Coronary artery (tissue), 2 donors: ENCODE measurements around the gene ITIH3.

Experiments used
- DNase-seq: peaks from one replicate; pipeline ENCODE4 v3.0.0-alpha.2; 2017; ENCODE audit warnings: low spot score
- H3K27ac ChIP-seq, 2 donors: fragments of 200-600 bp; sonication (generic); one replicate each; pipeline ENCODE4 v1.5.1; 2016 to 2019
- H3K4me3 ChIP-seq: fragments of 200-600 bp; sonication (generic); 2 replicates; pipeline ENCODE4 v1.5.1; 2016; ENCODE audit warnings: mild to moderate bottlenecking, moderate library complexity
- CTCF ChIP-seq: fragments of 200-600 bp; sonication (generic); IDR thresholded peaks from one replicate; pipeline ENCODE4 v1.5.1; 2019; ENCODE audit warnings: antibody characterized with exemption

Gene ITIH3

DNA sequence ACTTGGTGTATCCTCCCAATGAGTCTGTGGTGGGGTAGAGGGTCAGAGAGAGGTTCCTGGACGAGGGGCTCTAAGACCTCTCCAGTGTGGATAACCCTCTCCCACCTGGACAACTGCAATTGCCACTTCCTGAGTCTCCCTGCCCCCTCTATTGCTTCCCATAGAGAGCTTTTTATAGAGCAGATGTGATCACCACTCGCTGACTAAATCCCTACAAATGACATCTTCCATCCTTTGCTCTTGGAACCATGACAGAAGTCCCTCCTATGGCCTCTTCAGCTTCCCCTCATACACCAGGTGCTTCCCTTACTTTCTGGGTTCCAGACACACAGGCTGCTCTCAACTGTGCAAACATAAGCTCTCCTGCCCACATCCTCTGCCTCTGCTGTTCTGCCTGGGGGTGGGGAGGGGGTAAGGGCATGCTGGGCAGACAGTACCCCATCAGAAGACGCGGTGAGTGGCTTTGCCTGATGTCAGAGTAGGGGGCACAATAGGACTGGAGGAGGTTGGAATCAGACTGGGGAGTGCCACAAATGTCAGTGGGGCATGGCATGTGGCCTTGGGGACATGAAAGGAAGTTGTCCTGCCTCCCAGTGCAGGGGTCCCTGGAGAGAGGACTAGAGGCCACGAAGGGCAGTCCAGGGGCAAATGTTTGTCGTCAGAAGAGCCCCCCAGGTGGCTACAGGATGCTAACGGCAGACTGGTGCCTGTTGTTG is 15.2 kb downstream of the ITIH3 start:
- no peak for DNase-seq
- Histone ChIP-seq H3K27ac (no peak overlapping the region), H3K4me3 (no peak overlapping the region)
- no peak for TF ChIP-seq CTCF

DNA sequence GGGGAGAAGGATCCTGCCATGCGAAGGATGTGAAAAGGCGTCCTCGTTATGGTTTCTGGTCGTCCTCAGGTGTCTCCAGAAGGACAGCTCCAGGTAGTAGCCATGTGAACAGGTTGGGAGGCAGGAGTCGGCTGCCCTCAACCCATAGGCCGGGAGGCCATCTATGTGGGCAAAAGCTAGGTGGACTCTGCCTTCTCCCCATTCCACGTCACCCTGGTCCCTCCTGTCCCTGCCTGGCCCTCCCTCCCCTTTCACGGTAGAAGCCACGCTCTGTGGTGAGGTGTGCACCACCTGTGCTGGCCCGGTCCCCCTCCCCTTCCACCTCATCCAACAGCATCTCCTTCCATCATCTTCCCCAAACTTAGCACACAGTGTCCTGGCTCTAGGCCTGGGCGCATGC is 16.3 kb downstream of the ITIH3 start:
- Histone ChIP-seq H3K27ac (no peak overlapping the region), H3K4me3 (no peak overlapping the region)
- no peak for DNase-seq
- no peak for TF ChIP-seq CTCF

DNA sequence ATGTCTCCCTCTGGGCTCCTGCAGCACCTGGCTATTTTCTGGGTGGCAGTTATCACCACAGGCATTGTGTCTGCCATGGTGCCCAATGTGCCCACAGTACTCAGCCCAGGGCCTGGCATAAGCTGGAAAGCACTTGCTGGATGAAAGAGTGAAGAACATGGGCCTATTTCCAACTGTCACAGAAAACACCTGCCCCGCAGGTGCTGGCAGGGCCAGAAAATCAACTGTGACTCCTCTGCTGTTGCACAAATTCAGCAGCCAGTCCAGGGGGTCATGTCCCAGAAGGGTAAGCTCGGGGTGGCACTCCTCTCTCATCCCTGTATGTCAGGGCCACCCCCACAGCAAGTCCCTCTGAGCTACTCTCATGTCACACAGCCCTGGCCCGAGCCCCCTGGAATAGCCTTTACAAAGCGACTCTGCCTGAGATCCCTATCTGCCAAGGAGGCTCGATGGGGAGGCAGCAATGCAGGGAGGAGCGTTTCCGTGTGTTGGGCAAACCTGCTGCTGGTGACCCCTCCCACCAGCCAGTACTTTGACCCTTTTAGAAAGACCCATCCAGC is 16.9 kb downstream of the ITIH3 start:
- no peak overlapping the region for H3K27ac ChIP-seq
- H3K4me3 ChIP-seq = no peak overlapping the region
- DNase-seq = no peak
- TF ChIP-seq CTCF = no peak

- no peak overlapping the region for H3K27ac ChIP-seq
- no peak for DNase-seq
- TF ChIP-seq CTCF = no peak
- H3K4me3 ChIP-seq = no peak overlapping the region
Measured at GRCh38 chr3:52813810-52814209, 19.2 kb downstream of the ITIH3 start.

- TF ChIP-seq CTCF = no peak
- DNase-seq = no peak
- no peak overlapping the region for H3K27ac ChIP-seq
- no peak overlapping the region for H3K4me3 ChIP-seq
Measured at GRCh38 chr3:52816199-52816598, 21.6 kb downstream of the ITIH3 start.

- no peak for DNase-seq
- no peak for TF ChIP-seq CTCF
- no peak overlapping the region for H3K27ac ChIP-seq
- H3K4me3 ChIP-seq = no peak overlapping the region
Measured at GRCh38 chr3:52816654-52817053, 22.1 kb downstream of the ITIH3 start.

DNA sequence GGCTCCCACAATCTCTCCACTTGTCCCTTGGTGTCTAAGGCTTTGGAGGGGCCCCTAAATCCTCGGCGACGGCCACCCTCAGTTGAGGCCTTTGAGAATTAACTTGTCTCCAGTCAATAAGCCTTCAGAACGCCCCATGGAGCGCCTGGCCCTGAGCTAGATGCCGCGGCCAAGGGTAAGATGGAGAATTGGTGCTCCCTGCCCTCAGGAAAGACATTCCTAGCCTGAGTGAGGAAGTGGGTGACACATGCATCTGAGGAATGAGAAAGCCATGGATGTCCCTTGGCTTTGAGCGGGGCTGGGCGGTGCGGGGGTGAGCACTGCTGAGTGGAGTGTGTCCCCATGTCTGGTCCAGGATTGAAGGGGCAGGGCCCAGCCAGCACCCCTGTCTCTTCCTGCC is 22.6 kb downstream of the ITIH3 start:
- Histone ChIP-seq H3K4me3 (no peak overlapping the region), H3K27ac (no peak overlapping the region)
- no peak for TF ChIP-seq CTCF
- no peak for DNase-seq
